HG02642 (cell line): ENCODE data around the gene SAFB.

Experiments
- ATAC-seq: cut with Tn5 transposase; IDR thresholded peaks from one replicate; pipeline ENCODE4 v1.9.1; 2021; ENCODE audit warnings: mild to moderate bottlenecking; ENCODE audit not compliant: unreplicated experiment, poor library complexity

Gene SAFB

DNA sequence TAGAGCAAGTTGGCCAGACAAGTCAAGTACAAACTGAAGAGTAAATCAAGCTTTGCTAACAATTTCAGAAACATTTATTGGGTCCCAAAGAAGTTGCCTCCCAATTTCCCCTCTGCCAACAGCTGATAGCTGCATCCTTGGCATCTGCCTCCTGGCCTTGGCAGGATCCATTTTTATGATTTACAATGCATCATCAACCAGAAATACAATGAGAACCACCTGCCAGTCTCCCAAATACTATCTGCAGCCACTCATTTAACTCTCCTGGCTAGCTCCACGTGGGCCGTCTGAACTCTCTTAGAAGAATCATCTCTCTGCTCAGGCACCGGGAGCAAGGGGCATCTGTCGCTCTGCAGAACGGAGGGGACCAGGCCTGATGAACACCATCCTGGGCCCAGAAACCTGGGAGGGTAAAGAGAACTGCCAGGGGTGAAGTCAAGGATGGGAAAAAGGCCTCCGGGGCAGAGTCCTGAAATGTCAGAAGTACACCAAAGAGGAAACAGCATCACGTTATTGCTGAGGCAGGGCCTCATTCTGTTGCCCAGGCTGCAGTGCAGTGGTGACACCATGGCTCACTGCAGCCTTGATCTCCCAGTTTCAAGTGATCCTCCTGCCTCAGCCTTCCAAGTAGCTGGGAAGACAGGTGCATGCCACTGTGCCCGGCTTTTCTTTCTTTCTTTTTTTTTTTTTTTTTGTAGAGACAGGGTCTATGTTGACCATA lies 94.5 kb downstream of the SAFB start:
- no peak for ATAC-seq
